Glutamatergic neuron (in vitro differentiated cells): ENCODE measurements around the gene DNASE2. TPM values are rescaled to one million over a fixed set of nuclear protein-coding genes. Genes with fewer than 3 reads are reported as not detected.

Source experiments
- DNase-seq: peaks from one replicate; pipeline ENCODE4 v3.0.0; 2022
- H3K27ac Mint-ChIP-seq: one replicate; pipeline ENCODE4 v1.8.0; 2020; ENCODE audit warnings: mild to moderate bottlenecking, mixed read lengths, inconsistent platforms; ENCODE audit not compliant: unreplicated experiment
- H3K27me3 Mint-ChIP-seq: one replicate; pipeline ENCODE4 v1.8.0; 2020; ENCODE audit warnings: mild to moderate bottlenecking, moderate library complexity, mixed read lengths, inconsistent platforms; ENCODE audit not compliant: unreplicated experiment
- H3K36me3 Mint-ChIP-seq: one replicate; pipeline ENCODE4 v1.8.0; 2020; ENCODE audit warnings: mild to moderate bottlenecking, mixed read lengths, inconsistent platforms; ENCODE audit not compliant: unreplicated experiment
- H3K4me1 Mint-ChIP-seq: one replicate; pipeline ENCODE4 v1.8.0; 2020; ENCODE audit warnings: mild to moderate bottlenecking, low read depth, mixed read lengths, inconsistent platforms; ENCODE audit not compliant: unreplicated experiment
- H3K4me3 Mint-ChIP-seq: one replicate; pipeline ENCODE4 v1.8.0; 2020; ENCODE audit warnings: mild to moderate bottlenecking, mixed read lengths, inconsistent platforms; ENCODE audit not compliant: unreplicated experiment
- H3K9me3 Mint-ChIP-seq: one replicate; pipeline ENCODE4 v1.8.0; 2020; ENCODE audit warnings: mild to moderate bottlenecking, moderate library complexity, mixed read lengths, inconsistent platforms; ENCODE audit not compliant: unreplicated experiment
- CTCF ChIP-seq: fragments of 200-600 bp; sonication (generic); IDR thresholded peaks from one replicate; pipeline ENCODE4 v1.5.0; 2021; ENCODE audit not compliant: partially characterized antibody, unreplicated experiment
- total RNA-seq: library from RNA; stranded (reverse); fragmentation: NEBNext Ultra II Directional; extraction: Animal tissue kit (Norgen Biotek cat#: 25700); gene quantifications from one replicate; pipeline ENCODE4 v1.2.1, GENCODE V29; 2021; ENCODE audit not compliant: unreplicated experiment

The DNASE2 gene
- total RNA-seq, 1 donor from 2014 or later, result 7.9 TPM

DNA sequence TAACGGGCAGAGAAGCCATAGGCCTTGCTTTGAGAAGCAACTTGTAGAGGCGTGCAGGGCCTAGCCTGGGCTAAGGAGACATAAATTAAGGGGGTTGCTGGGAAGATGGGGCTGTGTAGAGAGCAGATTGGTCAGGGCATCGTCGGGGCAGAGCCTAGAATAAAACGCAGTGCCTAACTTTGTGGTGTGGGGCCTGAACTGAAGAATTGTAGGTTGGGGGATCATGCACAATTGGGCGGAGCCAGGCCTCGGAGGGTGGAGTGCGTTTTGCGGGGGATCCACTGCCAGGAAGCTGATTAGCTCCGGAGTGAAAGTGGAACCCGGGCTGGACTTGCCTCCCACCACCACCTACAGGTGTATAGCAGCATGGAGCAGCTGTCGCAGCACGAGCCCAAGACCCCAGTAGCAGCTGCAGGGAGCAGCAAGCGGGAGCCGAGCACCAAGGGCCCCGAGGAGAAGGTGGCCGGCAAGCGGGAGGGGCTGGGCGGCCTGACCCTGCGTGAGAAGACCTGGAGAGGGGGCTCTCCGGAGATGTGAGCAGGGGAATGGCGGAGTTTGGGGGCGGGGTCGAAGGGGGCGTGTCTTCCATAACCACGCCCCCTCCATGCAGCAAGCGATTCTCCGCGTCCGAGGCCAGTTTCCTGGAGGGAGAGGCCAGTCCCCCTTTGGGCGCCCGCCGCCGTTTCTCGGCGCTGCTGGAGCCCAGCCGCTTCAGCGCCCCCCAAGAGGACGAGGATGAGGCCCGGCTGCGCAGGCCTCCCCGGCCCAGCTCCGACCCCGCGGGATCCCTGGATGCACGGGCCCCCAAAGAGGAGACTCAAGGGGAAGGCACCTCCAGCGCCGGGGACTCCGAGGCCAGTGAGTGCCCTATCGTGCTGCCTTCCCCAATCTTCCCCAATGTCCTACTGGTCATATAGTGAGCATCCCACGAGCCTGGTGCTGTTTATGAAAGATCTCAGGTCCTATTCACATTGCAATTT lies 13.8 kb downstream of the DNASE2 start:
- Mint-ChIP-seq H3K36me3 (peaks cover 7% of the 10 kb centered on the region), H3K27ac (peak overlapping the region; percentile 66), H3K4me3 (no peak overlapping the region), H3K4me1 (peaks cover 7% of the 10 kb centered on the region), H3K9me3 (peaks cover 11% of the 10 kb centered on the region), H3K27me3 (peaks cover 15% of the 10 kb centered on the region)
- DNase-seq, result peak; percentile 78
- TF ChIP-seq CTCF, result no peak

- TF ChIP-seq CTCF, result no peak
- H3K9me3 Mint-ChIP-seq, result peaks cover 9% of the 10 kb centered on the region
- no peaks in the 10 kb centered on the region for H3K36me3 Mint-ChIP-seq
- peaks cover 9% of the 10 kb centered on the region for H3K27me3 Mint-ChIP-seq
- peaks cover 7% of the 10 kb centered on the region for H3K4me1 Mint-ChIP-seq
- H3K4me3 Mint-ChIP-seq, result peak overlapping the region; percentile 25
- DNase-seq, result no peak
- H3K27ac Mint-ChIP-seq, result peak overlapping the region; percentile 52
Measured at GRCh38 chr19:12866416-12867119, 14.7 kb downstream of the DNASE2 start.

- peaks cover 7% of the 10 kb centered on the region for H3K9me3 Mint-ChIP-seq
- DNase-seq, result no peak
- H3K27ac Mint-ChIP-seq, result peak overlapping the region; percentile 52
- H3K4me1 Mint-ChIP-seq, result peaks cover 7% of the 10 kb centered on the region
- H3K27me3 Mint-ChIP-seq, result peaks cover 7% of the 10 kb centered on the region
- no peak overlapping the region for H3K4me3 Mint-ChIP-seq
- H3K36me3 Mint-ChIP-seq, result no peaks in the 10 kb centered on the region
- no peak for TF ChIP-seq CTCF
Measured at GRCh38 chr19:12865746-12866415, 15.4 kb downstream of the DNASE2 start.

DNA sequence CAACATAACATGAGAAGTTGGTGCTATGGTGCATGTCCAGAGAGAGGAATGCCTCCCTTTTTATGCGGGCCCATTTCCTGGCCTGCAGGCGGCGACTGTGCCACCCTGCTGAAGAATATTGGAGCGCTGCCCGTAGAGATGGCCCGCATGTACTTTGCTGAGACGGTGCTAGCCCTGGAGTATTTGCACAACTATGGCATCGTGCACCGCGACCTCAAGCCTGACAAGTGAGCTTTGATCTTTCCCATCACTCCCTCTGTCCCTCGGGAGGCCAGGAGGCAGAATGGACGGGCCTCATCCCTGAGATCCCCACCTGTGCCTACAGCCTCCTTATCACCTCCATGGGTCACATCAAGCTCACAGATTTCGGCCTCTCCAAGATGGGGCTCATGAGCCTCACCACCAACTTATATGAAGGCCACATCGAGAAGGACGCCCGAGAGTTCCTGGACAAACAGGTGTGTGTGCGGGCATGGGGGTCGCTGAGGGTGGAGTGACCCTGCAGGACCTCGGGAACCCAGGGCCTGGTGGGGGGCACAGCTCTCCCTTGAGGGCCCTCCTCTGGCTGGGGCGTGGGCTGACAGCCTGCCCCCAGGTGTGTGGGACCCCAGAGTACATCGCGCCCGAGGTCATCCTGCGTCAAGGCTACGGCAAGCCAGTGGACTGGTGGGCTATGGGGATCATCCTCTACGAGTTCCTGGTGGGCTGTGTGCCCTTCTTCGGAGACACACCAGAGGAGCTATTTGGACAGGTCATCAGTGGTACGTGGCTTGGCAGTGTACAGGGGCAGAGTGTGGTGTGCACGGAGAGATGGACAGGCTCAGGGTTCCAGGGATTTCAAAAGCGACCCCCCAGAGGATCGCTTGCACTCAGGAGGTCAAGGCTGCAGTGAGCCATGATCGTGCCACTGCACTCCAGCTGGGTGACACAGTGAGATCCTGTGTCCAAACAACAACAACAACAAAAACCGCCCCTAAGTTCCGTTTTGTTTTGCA lies 16.2 kb downstream of the DNASE2 start:
- H3K4me1 Mint-ChIP-seq, result peaks cover 7% of the 10 kb centered on the region
- no peak for TF ChIP-seq CTCF
- peaks cover 9% of the 10 kb centered on the region for H3K27me3 Mint-ChIP-seq
- peak overlapping the region; percentile 43 for H3K27ac Mint-ChIP-seq
- DNase-seq, result no peak
- no peak overlapping the region for H3K4me3 Mint-ChIP-seq
- no peaks in the 10 kb centered on the region for H3K36me3 Mint-ChIP-seq
- peaks cover 7% of the 10 kb centered on the region for H3K9me3 Mint-ChIP-seq
